Measurements from ENCODE around the gene CFLAR. TPM values are rescaled to one million over a fixed set of nuclear protein-coding genes. Genes with fewer than 3 reads are reported as not detected.

CFLAR gene
- total and polyA plus RNA-seq, 9 of the 15 experiments (the other 6 are each of a cell fraction or from before 2014, with no cell fraction given), result 27.5 to 102 (median 54.0) TPM

GRCh38 chr2:201126308-201127151 lies 10.6 kb downstream of the CFLAR start:
- Histone ChIP-seq H2AFZ (ENCODE audit: low read depth, low read length) (no peak overlapping the region), H3K36me3 (ENCODE audit: control insufficient read depth, insufficient read depth, low read length) (peaks cover 37% of the 10 kb centered on the region), H3K9me3 (replicated peaks; ENCODE audit: control insufficient read depth, insufficient read depth, low read depth, low read length) (no peaks in the 10 kb centered on the region), H3K4me2 (ENCODE audit: insufficient read depth, low read length) (peak overlapping the region; percentile 82), H3K27me3 (ENCODE audit: control insufficient read depth in 2 of 2, insufficient read depth in 2 of 2, low read length in 2 of 2) (no peaks in the 10 kb centered on the region), H4K20me1 (replicated peaks; ENCODE audit: control insufficient read depth, insufficient read depth, low read length) (no peaks in the 10 kb centered on the region), H3K4me1 (replicated peaks in 1 of 2; ENCODE audit: control insufficient read depth in 2 of 2, insufficient read depth in 2 of 2, low read length in 2 of 2) (peaks cover 34 to 75% of the 10 kb centered on the region in 2 experiments), H3K79me2 (ENCODE audit: control insufficient read depth, insufficient read depth, low read length) (peaks cover 97% of the 10 kb centered on the region), H3K27ac (ENCODE audit: extremely low read depth, low read depth, low read length) (peak overlapping the region; percentile 82), H3K9me1 (ENCODE audit: control insufficient read depth, insufficient read depth, low read length) (no peaks in the 10 kb centered on the region), H3K9ac (ENCODE audit: insufficient read depth in 1 of 2, low read depth in 2 of 2, low read length in 2 of 2) (peak overlapping the region; percentile 66 to 82; a peak in 3 of 4 replicates), H3K4me3 (peak overlapping the region; percentile 20)
- DNase-seq (ENCODE audit: extremely low read depth in 1 of 4, low spot score in 3 of 4) (peak in 1 of 4 experiments; percentile 62), ATAC-seq (no peak), FAIRE-seq (peak; percentile 56)
- intact Hi-C loops (cut with micrococcal nuclease), result no loop called here
- CTCF ChIA-PET (ENCODE audit: low intra/inter-chr PET ratio), result no interaction called here
- in situ Hi-C loops (cut with MboI), result no loop called here
- BruUV-seq (replicated peaks), result no TSS peak
- WGBS (ENCODE audit: insufficient coverage, low coverage, missing lambda C conversion rate), result 0% methylated on average over 9 of the region's 9 CpGs
- POLR2A ChIA-PET, result interaction anchor here (0.9 to 1.4 kb wide), 4 partner anchors 9 to 56 kb away, joined by 3 to 9 read pairs (median 5); partner anchors contain the start of gene CASP10
- TF ChIP-seq MYNN (IDR thresholded peaks at IDR 0.05) (no peak), MYNN (CRISPR knock-in tag; IDR thresholded peaks at IDR 0.05) (no peak), KDM4B (IDR thresholded peaks at IDR 0.05; ENCODE audit: borderline replicate concordance in 2 of 2, low read depth in 1 of 2) (no peak), ZNF197 (CRISPR knock-in tag; IDR thresholded peaks at IDR 0.05; ENCODE audit: low read depth) (peak; percentile 99), ZNF444 (CRISPR knock-in tag; IDR thresholded peaks at IDR 0.05) (peak; percentile 95), PHB (CRISPR knock-in tag; IDR thresholded peaks at IDR 0.05) (peak; percentile 92), CTBP1 (IDR thresholded peaks at IDR 0.05; ENCODE audit: borderline replicate concordance) (no peak; the same call in none of the 2 replicates), PRMT5 (CRISPR knock-in tag; IDR thresholded peaks at IDR 0.05) (no peak), MCM5 (IDR thresholded peaks at IDR 0.05; ENCODE audit: low read depth) (no peak), CLOCK (CRISPR knock-in tag; IDR thresholded peaks at IDR 0.05; ENCODE audit: borderline replicate concordance) (peak; percentile 97), ARID3B (CRISPR knock-in tag; IDR thresholded peaks at IDR 0.05; ENCODE audit: borderline replicate concordance) (peak; percentile 99), ADNP (tag; IDR thresholded peaks at IDR 0.05) (no peak), ZNF384 (IDR thresholded peaks at IDR 0.05; ENCODE audit: low read depth, low read length) (no peak), NCOR1 (IDR thresholded peaks at IDR 0.05) (peak; percentile 28; the same call in 1 of the 2 replicates), HSF4 (CRISPR knock-in tag; IDR thresholded peaks at IDR 0.05; ENCODE audit: borderline replicate concordance) (peak; percentile 99), SIX5 (IDR thresholded peaks at IDR 0.05; ENCODE audit: borderline replicate concordance in 1 of 2, insufficient read depth in 1 of 2, low read depth in 1 of 2, low read length in 2 of 2) (no peak), KAT8 (IDR thresholded peaks at IDR 0.05; ENCODE audit: low read depth) (no peak)

Measured in K562 (cell line).